Measurements from ENCODE around the gene DAND5. TPM values are rescaled to one million over a fixed set of nuclear protein-coding genes. Genes with fewer than 3 reads are reported as not detected.

The DAND5 gene
- total and polyA plus RNA-seq, 10 of the 15 experiments (the other 5 are each of a cell fraction or from before 2014, with no cell fraction given), result 0.06 to 0.15 (median 0.12) TPM; not detected in 5

GRCh38 chr19:12990431-12990830, 21.1 kb downstream of the DAND5 start (continued):
- TF ChIP-seq ZBTB11 (CRISPR knock-in tag; IDR thresholded peaks at IDR 0.05), result no peak

GRCh38 chr19:12990853-12991252, 21.5 kb downstream of the DAND5 start:
- Histone ChIP-seq H3K9me3 (replicated peaks; ENCODE audit: control insufficient read depth, insufficient read depth, low read length) (no peaks in the 10 kb centered on the region), H3K4me2 (ENCODE audit: control insufficient read depth, insufficient read depth) (no peak overlapping the region), H3K4me3 (no peak overlapping the region), H3K79me2 (ENCODE audit: control insufficient read depth, insufficient read depth, low read length) (no peaks in the 10 kb centered on the region), H3K4me1 (ENCODE audit: control insufficient read depth, insufficient read depth, low read length) (no peaks in the 10 kb centered on the region), H3K9ac (ENCODE audit: control insufficient read depth, insufficient read depth, low read length) (no peak overlapping the region), H3K36me3 (ENCODE audit: control insufficient read depth in 2 of 2, insufficient read depth in 2 of 2, low read length in 1 of 2) (no peaks in the 10 kb centered on the region), H3K27me3 (replicated peaks in 1 of 2; ENCODE audit: control insufficient read depth in 2 of 2, insufficient read depth in 2 of 2, low read length in 1 of 2) (peaks cover 4 to 6% of the 10 kb centered on the region in 2 experiments; a peak in 3 of 4 replicates), H2AFZ (ENCODE audit: control insufficient read depth, low read depth, low read length) (no peak overlapping the region), H3K27ac (ENCODE audit: control insufficient read depth, insufficient read depth) (no peak overlapping the region), H4K20me1 (ENCODE audit: control insufficient read depth, insufficient read depth) (no peaks in the 10 kb centered on the region)
- ChIA-PET CTCF (no interaction called here), SMC1A (ENCODE audit: uncharacterized antibody, unreplicated experiment) (no interaction called here), POLR2A (no interaction called here), RAD21 (ENCODE audit: unreplicated experiment) (no interaction called here)
- 33% methylated on average over 3 of the region's 3 CpGs for WGBS (ENCODE audit: insufficient coverage, insufficient replicate concordance, low lambda C conversion rate, missing lambda C conversion rate)
- TF ChIP-seq FOXM1 (IDR thresholded peaks at IDR 0.05; ENCODE audit: low read depth, low read length) (no peak), ZNF24 (IDR thresholded peaks at IDR 0.05) (no peak), CBX5 (IDR thresholded peaks at IDR 0.05; ENCODE audit: low read depth) (no peak), BACH1 (IDR thresholded peaks at IDR 0.05; ENCODE audit: borderline replicate concordance) (no peak), ATF2 (IDR thresholded peaks at IDR 0.05; ENCODE audit: low read length) (no peak), ELK1 (IDR thresholded peaks at IDR 0.05; ENCODE audit: low read depth, low read length) (no peak), RUNX3 (IDR thresholded peaks at IDR 0.05; ENCODE audit: low read length) (no peak), RAD21 (IDR thresholded peaks at IDR 0.05; ENCODE audit: insufficient read depth, low read depth, low read length) (no peak), BCL11A (IDR thresholded peaks at IDR 0.05; ENCODE audit: low read depth, low read length) (no peak)
- in situ Hi-C loops (cut with MboI) (no loop called here), intact Hi-C loops (cut with micrococcal nuclease; ENCODE audit: unreplicated experiment) (no loop called here)
- no peak for ATAC-seq
- FAIRE-seq, result no peak
- BruUV-seq (replicated peaks), result no TSS peak
- no peak for DNase-seq (ENCODE audit: low read depth, low spot score)

Measured in GM12878 (cell line).